Loucy (cell line): Measurements from ENCODE around the gene TSPAN32.

Experiments
- EZH2phosphoT487 ChIP-seq: fragments of 200-600 bp; IDR thresholded peaks from 2 replicates; pipeline ENCODE4 v1.6.1; 2018; ENCODE audit warnings: antibody characterized with exemption, mild to moderate bottlenecking, moderate library complexity, borderline replicate concordance
- TF ChIP-seq, protein P1 (sequence below): fragments of 200-600 bp; sonication (generic); conservative IDR thresholded peaks from 2 replicates; pipeline ENCODE4 v1.5.1; 2014; ENCODE audit warnings: mild to moderate bottlenecking, antibody characterized with exemption, low read length

DNA sequence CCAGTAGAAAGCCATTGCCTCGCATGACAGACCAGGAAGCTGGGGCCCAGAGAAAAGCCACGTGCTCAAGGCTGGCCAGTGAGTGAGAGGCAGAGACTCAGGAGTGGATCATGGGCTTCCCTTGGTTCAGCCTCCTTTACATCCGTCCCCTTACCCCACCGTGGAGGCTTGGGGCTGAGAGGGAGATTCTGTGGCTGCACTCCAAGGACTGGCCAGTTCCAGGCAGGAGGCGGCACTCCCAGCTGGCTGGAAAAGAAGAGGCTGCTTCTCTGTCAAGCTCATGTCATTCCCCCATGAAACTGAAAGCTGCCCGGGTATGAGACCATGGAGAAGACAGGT is 24.8 kb upstream of the TSPAN32 start:
- TF ChIP-seq, protein P1, sequence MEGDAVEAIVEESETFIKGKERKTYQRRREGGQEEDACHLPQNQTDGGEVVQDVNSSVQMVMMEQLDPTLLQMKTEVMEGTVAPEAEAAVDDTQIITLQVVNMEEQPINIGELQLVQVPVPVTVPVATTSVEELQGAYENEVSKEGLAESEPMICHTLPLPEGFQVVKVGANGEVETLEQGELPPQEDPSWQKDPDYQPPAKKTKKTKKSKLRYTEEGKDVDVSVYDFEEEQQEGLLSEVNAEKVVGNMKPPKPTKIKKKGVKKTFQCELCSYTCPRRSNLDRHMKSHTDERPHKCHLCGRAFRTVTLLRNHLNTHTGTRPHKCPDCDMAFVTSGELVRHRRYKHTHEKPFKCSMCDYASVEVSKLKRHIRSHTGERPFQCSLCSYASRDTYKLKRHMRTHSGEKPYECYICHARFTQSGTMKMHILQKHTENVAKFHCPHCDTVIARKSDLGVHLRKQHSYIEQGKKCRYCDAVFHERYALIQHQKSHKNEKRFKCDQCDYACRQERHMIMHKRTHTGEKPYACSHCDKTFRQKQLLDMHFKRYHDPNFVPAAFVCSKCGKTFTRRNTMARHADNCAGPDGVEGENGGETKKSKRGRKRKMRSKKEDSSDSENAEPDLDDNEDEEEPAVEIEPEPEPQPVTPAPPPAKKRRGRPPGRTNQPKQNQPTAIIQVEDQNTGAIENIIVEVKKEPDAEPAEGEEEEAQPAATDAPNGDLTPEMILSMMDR = no peak
- no peak for TF ChIP-seq EZH2phosphoT487
